Measurements from ENCODE around the gene OVAAL.

Gene OVAAL

DNA sequence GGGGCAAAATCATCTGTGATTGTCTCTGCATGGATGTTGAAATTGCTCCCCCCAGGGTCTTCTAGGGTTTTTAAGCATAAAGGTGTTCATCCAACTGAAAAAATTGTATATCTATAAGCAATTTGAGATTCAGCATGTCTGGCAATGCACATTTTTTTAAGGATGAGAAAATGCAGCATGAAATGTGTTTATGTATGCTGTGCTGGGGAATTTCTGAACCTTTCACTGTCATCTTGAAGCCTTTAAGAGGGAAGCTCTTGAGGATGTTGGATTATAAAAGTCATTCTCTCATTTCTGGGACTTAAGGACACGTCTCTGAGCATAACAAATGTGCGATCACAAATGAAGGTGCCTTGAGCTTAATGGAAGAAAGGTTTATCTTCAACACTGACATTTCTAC lies 9.4 kb downstream of the OVAAL start:
- H3K27ac ChIP-seq (ENCODE audit: low read depth, low read length): no peak overlapping the region
- no peak overlapping the region for H3K9ac ChIP-seq (ENCODE audit: low read depth in 1 of 2, low read length in 2 of 2)
- H3K4me1 ChIP-seq (ENCODE audit: control insufficient read depth in 1 of 2, insufficient read depth in 2 of 2, low read length in 2 of 2): peaks cover 6 to 8% of the 10 kb centered on the region in 2 donors

DNA sequence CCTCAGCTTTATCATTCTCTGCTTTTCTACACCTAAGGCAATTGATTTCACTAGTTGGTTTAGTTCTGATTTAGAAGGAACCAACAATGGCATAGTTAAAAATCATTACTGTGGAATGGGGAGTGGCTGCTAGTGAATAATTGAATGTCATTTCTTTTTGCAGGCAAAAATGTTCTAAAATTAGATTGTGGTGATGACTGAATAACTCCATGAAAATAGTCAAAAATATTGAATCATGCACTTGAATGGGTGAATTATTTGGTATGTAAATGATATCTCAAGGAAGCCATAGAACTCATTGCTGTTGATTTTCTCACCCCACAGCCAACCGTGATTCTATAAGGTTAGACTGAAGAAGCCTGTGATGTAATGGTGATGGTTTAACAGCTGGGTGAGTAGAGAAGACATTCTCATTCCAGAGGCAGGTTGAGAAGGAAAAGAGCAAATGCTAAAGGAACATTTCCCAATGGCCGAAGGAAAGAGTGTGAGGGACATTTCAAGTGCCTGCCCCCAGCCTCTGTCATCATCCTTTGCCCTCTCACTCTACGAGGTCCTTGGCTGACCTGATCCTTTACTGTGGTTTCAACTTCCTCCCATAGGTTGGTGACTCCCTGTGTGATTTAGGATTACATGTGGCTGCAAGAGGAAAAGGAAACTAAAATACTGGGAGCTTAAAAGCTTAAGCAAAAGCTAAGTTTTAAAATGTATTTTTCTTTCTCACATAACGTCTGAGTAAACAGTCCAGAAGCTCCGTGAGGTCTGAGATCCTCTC lies 12.5 kb downstream of the OVAAL start:
- Histone ChIP-seq H3K27ac (ENCODE audit: low read depth, low read length) (no peak overlapping the region), H3K4me1 (ENCODE audit: control insufficient read depth in 1 of 2, insufficient read depth in 2 of 2, low read length in 2 of 2) (peaks cover 5 to 6% of the 10 kb centered on the region in 2 donors), H3K27me3 (ENCODE audit: control insufficient read depth in 1 of 2, insufficient read depth in 2 of 2, low read length in 2 of 2) (no peaks in the 10 kb centered on the region), H3K9me3 (ENCODE audit: control insufficient read depth in 1 of 2, low read length in 2 of 2) (no peaks in the 10 kb centered on the region), H3K9ac (ENCODE audit: low read depth in 1 of 2, low read length in 2 of 2) (no peak overlapping the region), H3K36me3 (ENCODE audit: control insufficient read depth in 1 of 2, insufficient read depth in 2 of 2, low read length in 2 of 2) (no peaks in the 10 kb centered on the region), H3K4me3 (ENCODE audit: low read depth in 1 of 2, low read length in 2 of 2) (no peak overlapping the region)

More for the DNA sequence above, 9.4 kb downstream of the OVAAL start:
- Histone ChIP-seq H3K27me3 (ENCODE audit: control insufficient read depth in 1 of 2, insufficient read depth in 2 of 2, low read length in 2 of 2) (no peaks in the 10 kb centered on the region), H3K36me3 (ENCODE audit: control insufficient read depth in 1 of 2, insufficient read depth in 2 of 2, low read length in 2 of 2) (no peaks in the 10 kb centered on the region), H3K9me3 (ENCODE audit: control insufficient read depth in 1 of 2, low read length in 2 of 2) (no peaks in the 10 kb centered on the region), H3K4me3 (ENCODE audit: low read depth in 1 of 2, low read length in 2 of 2) (no peak overlapping the region)

DNA sequence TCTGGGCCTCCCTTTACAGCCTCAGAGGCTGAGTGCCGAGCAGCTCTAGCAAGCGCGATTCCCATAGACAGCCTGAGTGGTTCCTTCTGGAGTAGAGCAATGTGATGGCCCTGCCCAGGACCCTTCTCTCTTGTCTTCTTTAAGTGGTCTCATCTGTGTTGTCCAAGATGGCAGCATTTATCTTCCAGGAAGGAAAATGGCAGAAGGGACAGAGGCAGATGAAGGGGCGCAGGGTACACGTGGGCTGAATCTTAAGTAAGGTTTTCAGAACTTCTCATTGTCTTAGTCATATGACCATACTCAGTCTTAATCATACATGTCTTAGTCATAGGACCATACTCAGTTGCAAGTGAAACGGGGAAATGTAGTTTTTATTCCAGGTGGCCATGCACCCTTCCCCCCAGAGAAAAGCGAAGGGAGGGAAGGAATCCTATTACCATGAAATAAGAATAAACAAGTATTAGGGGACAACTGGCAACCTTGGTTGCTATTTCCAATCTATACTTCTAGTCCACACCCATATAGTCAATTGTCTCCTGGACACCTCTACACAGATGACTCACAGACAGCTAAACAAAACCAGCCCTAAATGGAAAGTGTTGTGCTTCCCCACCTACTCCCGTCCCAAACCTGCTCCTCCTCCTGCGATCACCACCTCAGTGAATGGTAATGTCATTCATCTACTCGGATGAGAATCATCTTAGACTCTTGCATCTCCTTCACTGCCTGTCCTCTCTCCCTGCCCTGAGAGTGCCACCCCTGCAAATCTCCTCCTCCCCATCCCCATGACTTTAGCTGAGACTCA lies 13.3 kb downstream of the OVAAL start:
- no peak overlapping the region for H3K4me3 ChIP-seq (ENCODE audit: low read depth in 1 of 2, low read length in 2 of 2)
- H3K27me3 ChIP-seq (ENCODE audit: control insufficient read depth in 1 of 2, insufficient read depth in 2 of 2, low read length in 2 of 2): no peaks in the 10 kb centered on the region
- H3K9me3 ChIP-seq (ENCODE audit: control insufficient read depth in 1 of 2, low read length in 2 of 2): no peaks in the 10 kb centered on the region
- H3K4me1 ChIP-seq (ENCODE audit: control insufficient read depth in 1 of 2, insufficient read depth in 2 of 2, low read length in 2 of 2): peaks cover 5 to 6% of the 10 kb centered on the region in 2 donors
- no peak overlapping the region for H3K27ac ChIP-seq (ENCODE audit: low read depth, low read length)
- no peaks in the 10 kb centered on the region for H3K36me3 ChIP-seq (ENCODE audit: control insufficient read depth in 1 of 2, insufficient read depth in 2 of 2, low read length in 2 of 2)
- H3K9ac ChIP-seq (ENCODE audit: low read depth in 1 of 2, low read length in 2 of 2): no peak overlapping the region

DNA sequence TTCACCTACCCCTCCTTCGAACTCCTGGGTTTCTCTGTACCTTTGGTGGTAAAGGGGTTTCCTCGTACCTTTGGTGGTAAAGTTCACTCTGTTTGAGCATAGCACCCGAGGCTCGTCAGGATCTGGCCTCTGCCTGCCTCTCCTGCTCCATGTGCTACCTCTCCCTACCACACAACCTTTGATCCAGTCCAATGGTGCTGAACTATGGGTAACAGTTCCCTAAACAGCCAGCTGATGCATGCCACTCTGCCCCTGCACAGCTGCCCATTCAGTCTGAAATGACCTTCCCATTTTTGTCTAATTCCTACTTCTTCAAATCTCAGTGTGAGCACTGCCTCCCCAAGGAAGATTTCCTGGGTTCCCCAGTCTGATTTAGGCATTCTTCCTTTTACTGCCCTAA lies 14.0 kb downstream of the OVAAL start:
- Histone ChIP-seq H3K4me1 (ENCODE audit: control insufficient read depth in 1 of 2, insufficient read depth in 2 of 2, low read length in 2 of 2) (peaks cover 5 to 6% of the 10 kb centered on the region in 2 donors), H3K9me3 (ENCODE audit: control insufficient read depth in 1 of 2, low read length in 2 of 2) (no peaks in the 10 kb centered on the region), H3K36me3 (ENCODE audit: control insufficient read depth in 1 of 2, insufficient read depth in 2 of 2, low read length in 2 of 2) (no peaks in the 10 kb centered on the region), H3K27ac (ENCODE audit: low read depth, low read length) (no peak overlapping the region), H3K9ac (ENCODE audit: low read depth in 1 of 2, low read length in 2 of 2) (no peak overlapping the region), H3K4me3 (ENCODE audit: low read depth in 1 of 2, low read length in 2 of 2) (no peak overlapping the region), H3K27me3 (ENCODE audit: control insufficient read depth in 1 of 2, insufficient read depth in 2 of 2, low read length in 2 of 2) (no peaks in the 10 kb centered on the region)

GRCh38 chr1:180574031-180574713 lies 15.4 kb downstream of the OVAAL start:
- no peaks in the 10 kb centered on the region for H3K9me3 ChIP-seq (ENCODE audit: control insufficient read depth in 1 of 2, low read length in 2 of 2)
- peaks cover 5 to 6% of the 10 kb centered on the region in 2 donors for H3K4me1 ChIP-seq (ENCODE audit: control insufficient read depth in 1 of 2, insufficient read depth in 2 of 2, low read length in 2 of 2)
- H3K36me3 ChIP-seq (ENCODE audit: control insufficient read depth in 1 of 2, insufficient read depth in 2 of 2, low read length in 2 of 2): no peaks in the 10 kb centered on the region
- H3K4me3 ChIP-seq (ENCODE audit: low read depth in 1 of 2, low read length in 2 of 2): peak overlapping the region in 1 of 2 donors; percentile 8
- H3K27me3 ChIP-seq (ENCODE audit: control insufficient read depth in 1 of 2, insufficient read depth in 2 of 2, low read length in 2 of 2): no peaks in the 10 kb centered on the region
- peak overlapping the region; percentile 11 for H3K27ac ChIP-seq (ENCODE audit: low read depth, low read length)
- H3K9ac ChIP-seq (ENCODE audit: low read depth in 1 of 2, low read length in 2 of 2): no peak overlapping the region

DNA sequence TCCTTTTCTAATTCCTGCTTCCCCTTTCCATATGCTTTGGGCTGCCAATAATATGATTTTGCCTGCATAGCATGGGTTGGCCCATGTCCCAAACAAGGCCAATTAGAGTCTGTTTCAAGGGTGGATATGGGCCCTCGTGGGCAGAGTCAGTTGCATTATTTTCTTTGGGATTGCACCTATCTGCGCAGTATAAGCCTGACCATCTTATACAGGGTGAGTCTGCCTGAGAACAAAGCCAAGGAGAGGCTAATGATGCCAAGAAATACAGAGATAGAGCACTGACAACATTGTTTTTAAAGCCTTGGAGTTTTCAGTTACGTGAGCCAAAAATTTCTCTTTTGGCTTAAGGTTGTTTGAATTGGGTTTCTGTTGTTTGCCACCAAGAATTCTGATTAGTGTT lies 18.6 kb downstream of the OVAAL start:
- no peak overlapping the region for H3K27ac ChIP-seq (ENCODE audit: low read depth, low read length)
- no peak overlapping the region for H3K4me3 ChIP-seq (ENCODE audit: low read depth in 1 of 2, low read length in 2 of 2)
- H3K36me3 ChIP-seq (ENCODE audit: control insufficient read depth in 1 of 2, insufficient read depth in 2 of 2, low read length in 2 of 2): no peaks in the 10 kb centered on the region
- H3K9ac ChIP-seq (ENCODE audit: low read depth in 1 of 2, low read length in 2 of 2): no peak overlapping the region
- no peaks in the 10 kb centered on the region for H3K27me3 ChIP-seq (ENCODE audit: control insufficient read depth in 1 of 2, insufficient read depth in 2 of 2, low read length in 2 of 2)
- no peaks in the 10 kb centered on the region for H3K9me3 ChIP-seq (ENCODE audit: control insufficient read depth in 1 of 2, low read length in 2 of 2)
- H3K4me1 ChIP-seq (ENCODE audit: control insufficient read depth in 1 of 2, insufficient read depth in 2 of 2, low read length in 2 of 2): peaks cover 3 to 6% of the 10 kb centered on the region in 2 donors

DNA sequence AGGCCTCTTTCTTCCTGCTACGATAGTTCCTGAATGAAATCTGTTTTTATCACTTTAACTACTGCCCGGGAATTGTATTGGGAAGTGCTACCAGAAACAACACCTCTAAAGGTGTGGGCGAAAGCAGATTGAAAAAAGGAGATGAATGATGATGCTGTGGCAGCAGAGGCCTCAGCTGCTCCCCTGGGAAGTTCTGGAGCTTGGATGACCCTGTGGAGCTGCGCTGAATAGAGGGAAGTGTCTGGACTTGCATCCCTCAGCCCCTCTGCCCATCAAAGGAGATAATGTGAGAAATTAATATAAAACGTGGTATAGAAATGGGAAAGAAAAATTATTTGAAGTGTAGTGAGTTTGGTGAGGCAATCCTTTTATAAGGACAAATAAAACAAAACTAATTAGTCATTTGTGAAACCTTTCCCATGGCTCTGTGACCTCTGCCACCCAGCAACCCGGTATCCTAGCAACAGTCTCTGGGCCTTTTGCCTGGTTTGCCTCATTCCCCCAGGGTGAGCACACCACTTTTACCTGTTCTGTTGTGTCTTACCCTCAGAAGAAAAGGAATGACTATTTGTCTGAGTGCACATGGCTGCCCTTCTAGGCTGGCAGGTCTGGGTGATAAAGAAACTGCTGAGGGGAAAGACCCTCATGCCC lies 21.3 kb downstream of the OVAAL start:
- H3K4me1 ChIP-seq (ENCODE audit: control insufficient read depth in 1 of 2, insufficient read depth in 2 of 2, low read length in 2 of 2): no peaks in the 10 kb centered on the region
- H3K4me3 ChIP-seq (ENCODE audit: low read depth in 1 of 2, low read length in 2 of 2): no peak overlapping the region
- H3K9ac ChIP-seq (ENCODE audit: low read depth in 1 of 2, low read length in 2 of 2): no peak overlapping the region
- H3K27ac ChIP-seq (ENCODE audit: low read depth, low read length): no peak overlapping the region
- H3K36me3 ChIP-seq (ENCODE audit: control insufficient read depth in 1 of 2, insufficient read depth in 2 of 2, low read length in 2 of 2): no peaks in the 10 kb centered on the region
- no peaks in the 10 kb centered on the region for H3K27me3 ChIP-seq (ENCODE audit: control insufficient read depth in 1 of 2, insufficient read depth in 2 of 2, low read length in 2 of 2)
- no peaks in the 10 kb centered on the region for H3K9me3 ChIP-seq (ENCODE audit: control insufficient read depth in 1 of 2, low read length in 2 of 2)

DNA sequence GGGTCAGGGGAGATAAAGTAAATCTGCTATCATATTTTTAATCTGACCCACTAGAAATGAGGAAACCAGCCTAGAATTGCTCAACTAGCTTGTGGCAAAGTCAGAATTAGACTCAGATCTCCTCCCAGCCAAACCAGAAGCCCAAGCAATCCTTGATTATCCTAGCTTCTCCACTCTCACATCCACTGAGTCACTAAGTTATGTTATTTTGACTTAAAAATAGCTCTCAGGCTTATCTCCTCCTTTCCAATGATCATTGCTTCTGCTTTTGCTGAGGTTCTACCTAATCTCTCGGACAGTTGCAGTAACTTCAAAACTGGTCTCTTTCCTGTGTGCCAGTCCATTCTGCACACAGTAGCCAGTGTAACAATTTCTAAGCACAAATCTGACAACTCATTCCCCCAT lies 22.9 kb downstream of the OVAAL start:
- no peaks in the 10 kb centered on the region for H3K36me3 ChIP-seq (ENCODE audit: control insufficient read depth in 1 of 2, insufficient read depth in 2 of 2, low read length in 2 of 2)
- no peak overlapping the region for H3K27ac ChIP-seq (ENCODE audit: low read depth, low read length)
- no peaks in the 10 kb centered on the region for H3K9me3 ChIP-seq (ENCODE audit: control insufficient read depth in 1 of 2, low read length in 2 of 2)
- H3K4me1 ChIP-seq (ENCODE audit: control insufficient read depth in 1 of 2, insufficient read depth in 2 of 2, low read length in 2 of 2): peaks cover 0 to 5% of the 10 kb centered on the region in 2 donors
- no peak overlapping the region for H3K4me3 ChIP-seq (ENCODE audit: low read depth in 1 of 2, low read length in 2 of 2)
- H3K9ac ChIP-seq (ENCODE audit: low read depth in 1 of 2, low read length in 2 of 2): no peak overlapping the region
- H3K27me3 ChIP-seq (ENCODE audit: control insufficient read depth in 1 of 2, insufficient read depth in 2 of 2, low read length in 2 of 2): no peaks in the 10 kb centered on the region

DNA sequence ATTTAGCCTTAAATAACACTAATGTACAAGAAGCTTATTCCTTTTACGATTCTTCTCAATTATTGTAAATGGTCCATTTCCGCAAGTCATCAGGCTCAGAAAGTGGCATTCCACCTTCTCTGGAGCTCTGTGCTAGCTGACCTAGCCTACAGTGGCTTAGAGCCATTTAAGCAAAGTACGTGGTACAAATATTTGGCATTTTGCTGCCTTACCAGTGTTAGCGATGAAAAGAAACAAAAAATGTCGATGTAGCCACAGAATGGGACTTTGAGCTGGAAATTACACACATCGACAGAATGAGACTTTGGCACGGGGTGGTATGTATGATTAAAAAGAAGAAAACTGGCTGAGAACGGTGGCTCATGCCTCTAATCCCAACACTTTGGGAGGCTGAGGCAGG lies 26.1 kb downstream of the OVAAL start:
- peaks cover 4 to 5% of the 10 kb centered on the region in 2 donors for H3K9me3 ChIP-seq (ENCODE audit: control insufficient read depth in 1 of 2, low read length in 2 of 2)
- H3K36me3 ChIP-seq (ENCODE audit: control insufficient read depth in 1 of 2, insufficient read depth in 2 of 2, low read length in 2 of 2): no peaks in the 10 kb centered on the region
- H3K4me3 ChIP-seq (ENCODE audit: low read depth in 1 of 2, low read length in 2 of 2): no peak overlapping the region
- peaks cover 0 to 7% of the 10 kb centered on the region in 2 donors for H3K4me1 ChIP-seq (ENCODE audit: control insufficient read depth in 1 of 2, insufficient read depth in 2 of 2, low read length in 2 of 2)
- no peak overlapping the region for H3K9ac ChIP-seq (ENCODE audit: low read depth in 1 of 2, low read length in 2 of 2)
- no peak overlapping the region for H3K27ac ChIP-seq (ENCODE audit: low read depth, low read length)
- no peaks in the 10 kb centered on the region for H3K27me3 ChIP-seq (ENCODE audit: control insufficient read depth in 1 of 2, insufficient read depth in 2 of 2, low read length in 2 of 2)

Measured in duodenal mucosa (tissue), 2 donors.